ENCODE measurements around the gene HSFX2. TPM values are rescaled to one million over a fixed set of nuclear protein-coding genes. Genes with fewer than 3 reads are reported as not detected.

HSFX2 gene
- total and polyA plus RNA-seq, 11 donors, result 0.23 to 1.3 (median 0.82) TPM; not detected in 3

- peaks cover 0 to 10% (median 0%) of the 10 kb centered on the region in 12 donors for H3K4me1 ChIP-seq
- no peaks in the 10 kb centered on the region for H3K36me3 ChIP-seq
- no peaks in the 10 kb centered on the region for H3K9me3 ChIP-seq
- no peak overlapping the region for H3K4me3 ChIP-seq
- intact Hi-C loops (cut with DNase I), result no loop called here
- WGBS, 4 donors, result 53 to 70% (median 59%) methylated on average over 6 of the region's 6 CpGs; no CpG with 5 or more reads in 1 of the 4 donors
- DNase-seq (no peak), ATAC-seq (no peak)
- no peaks in the 10 kb centered on the region for H3K27me3 ChIP-seq
- no peak for TF ChIP-seq POLR2A (IDR thresholded peaks at IDR 0.05)
- TF ChIP-seq CTCF (IDR thresholded peaks at IDR 0.05), result no peak
- H3K27ac ChIP-seq, result no peak overlapping the region
Measured at GRCh38 chrX:149570668-149571067, 24.4 kb downstream of the HSFX2 start.

- H3K4me3 ChIP-seq, result no peak overlapping the region
- H3K27ac ChIP-seq, result no peak overlapping the region
- ATAC-seq, result no peak
- intact Hi-C loops (cut with DNase I), result loop anchor here in 1 of 10 donors (10.0 kb wide), 1 partner anchor 65 kb away; the partner anchor contains the start of gene TMEM185A
- TF ChIP-seq POLR2A (IDR thresholded peaks at IDR 0.05), result no peak
- TF ChIP-seq CTCF (IDR thresholded peaks at IDR 0.05), result no peak
- no peaks in the 10 kb centered on the region for H3K36me3 ChIP-seq
- DNase-seq, result no peak
- peaks cover 0 to 10% (median 0%) of the 10 kb centered on the region in 12 donors for H3K4me1 ChIP-seq
- 40 to 73% (median 51%) methylated on average over 2 of the region's 2 CpGs; no CpG with 5 or more reads in 1 of the 4 donors for WGBS, 4 donors
- no peaks in the 10 kb centered on the region for H3K27me3 ChIP-seq
- no peaks in the 10 kb centered on the region for H3K9me3 ChIP-seq
Measured at GRCh38 chrX:149569770-149570169, 25.3 kb downstream of the HSFX2 start.

- intact Hi-C loops (cut with DNase I), result loop anchor here in 1 of 10 donors (10.0 kb wide), 1 partner anchor 66 kb away; the partner anchor contains the start of gene TMEM185A
- TF ChIP-seq POLR2A (IDR thresholded peaks at IDR 0.05) (no peak), CTCF (IDR thresholded peaks at IDR 0.05) (no peak)
- ATAC-seq (peak in 2 of 4 donors; percentile 28 to 64), DNase-seq (no peak)
- Histone ChIP-seq H3K27ac (peak overlapping the region in 2 of 12 donors; percentile 41 to 49), H3K4me3 (no peak overlapping the region), H3K27me3 (no peaks in the 10 kb centered on the region), H3K4me1 (peaks cover 0 to 10% (median 0%) of the 10 kb centered on the region in 12 donors), H3K36me3 (no peaks in the 10 kb centered on the region), H3K9me3 (no peaks in the 10 kb centered on the region)
- WGBS, 4 donors, result 49 to 59% (median 57%) methylated on average over 5 of the region's 5 CpGs; no CpG with 5 or more reads in 1 of the 4 donors
Measured at GRCh38 chrX:149568701-149569296, 26.3 kb downstream of the HSFX2 start.

GRCh38 chrX:149567621-149568417 lies 27.3 kb downstream of the HSFX2 start:
- Histone ChIP-seq H3K36me3 (no peaks in the 10 kb centered on the region), H3K4me3 (no peak overlapping the region), H3K9me3 (no peaks in the 10 kb centered on the region), H3K27ac (no peak overlapping the region), H3K27me3 (no peaks in the 10 kb centered on the region), H3K4me1 (peaks cover 0 to 10% (median 0%) of the 10 kb centered on the region in 12 donors)
- TF ChIP-seq POLR2A (IDR thresholded peaks at IDR 0.05) (no peak), CTCF (IDR thresholded peaks at IDR 0.05) (no peak)
- intact Hi-C loops (cut with DNase I), result loop anchor here in 1 of 10 donors (10.0 kb wide), 1 partner anchor 67 kb away; the partner anchor contains the start of gene TMEM185A
- ATAC-seq, result no peak
- WGBS, 4 donors, result 82 to 88% (median 82%) methylated on average over 6 to 7 of the region's 7 CpGs; no CpG with 5 or more reads in 1 of the 4 donors
- no peak for DNase-seq

All from heart left ventricle (tissue), 16 donors.